ENCODE data around the gene SIK1.
"Not testable (repeated sequence)": the region's sequence is repeated elsewhere in the genome, so short reads cannot be mapped to it uniquely, and the experiment has no call there.

The SIK1 gene

GRCh38 chr21:43439316-43440075 lies 12.6 kb upstream of the SIK1 start:
- DNase-seq = not testable (repeated sequence)

GRCh38 chr21:43436272-43436671 lies 9.3 kb upstream of the SIK1 start:
- DNase-seq = not testable (repeated sequence)

- not testable (repeated sequence) for DNase-seq
These were observed 6.6 kb upstream of the SIK1 start for GRCh38 chr21:43433340-43434136.

GRCh38 chr21:43430830-43431416 lies 4.0 kb upstream of the SIK1 start:
- DNase-seq = not testable (repeated sequence)

GRCh38 chr21:43428964-43429363 lies 2.0 kb upstream of the SIK1 start:
- not testable (repeated sequence) for DNase-seq

- not testable (repeated sequence) for DNase-seq
These were observed 270 bp upstream of the SIK1 start for GRCh38 chr21:43427242-43427559.

GRCh38 chr21:43426004-43426403 lies 927 bp downstream of the SIK1 start:
- DNase-seq = not testable (repeated sequence)

- DNase-seq = not testable (repeated sequence)
These were observed 7.5 kb downstream of the SIK1 start for GRCh38 chr21:43419475-43419874.

- DNase-seq = not testable (repeated sequence)
These were observed 12.4 kb downstream of the SIK1 start for GRCh38 chr21:43414576-43414975.

- DNase-seq = not testable (repeated sequence)
These were observed 14.7 kb downstream of the SIK1 start for GRCh38 chr21:43412020-43412788.

GRCh38 chr21:43410456-43411068 lies 16.4 kb downstream of the SIK1 start:
- not testable (repeated sequence) for DNase-seq

- not testable (repeated sequence) for DNase-seq
These were observed 19.8 kb downstream of the SIK1 start for GRCh38 chr21:43407139-43407538.

- DNase-seq = not testable (repeated sequence)
These were observed 22.5 kb downstream of the SIK1 start for GRCh38 chr21:43404450-43404849.

GRCh38 chr21:43403651-43404430 lies 23.1 kb downstream of the SIK1 start:
- not testable (repeated sequence) for DNase-seq

GRCh38 chr21:43401125-43401524 lies 25.8 kb downstream of the SIK1 start:
- not testable (repeated sequence) for DNase-seq

GRCh38 chr21:43399595-43400015 lies 27.3 kb downstream of the SIK1 start:
- DNase-seq = not testable (repeated sequence)

- not testable (repeated sequence) for DNase-seq
These were observed 27.8 kb downstream of the SIK1 start for GRCh38 chr21:43399136-43399535.

- DNase-seq = not testable (repeated sequence)
These were observed 28.4 kb downstream of the SIK1 start for GRCh38 chr21:43398533-43398932.

- not testable (repeated sequence) for DNase-seq
These were observed 28.9 kb downstream of the SIK1 start for GRCh38 chr21:43398000-43398399.

GRCh38 chr21:43397439-43397808 lies 29.5 kb downstream of the SIK1 start:
- DNase-seq = not testable (repeated sequence)

GRCh38 chr21:43396788-43397438 lies 30.0 kb downstream of the SIK1 start:
- DNase-seq = not testable (repeated sequence)

All from activated CD4-positive, alpha-beta T cell treated with anti-CD3 and anti-CD28 coated beads for 4 hours (primary cell).